ENCODE data around the gene PRKAR2A.

GRCh38 chr3:48709051-48709461 is 138.6 kb downstream of the PRKAR2A start:
- TF ChIP-seq, protein P1, sequence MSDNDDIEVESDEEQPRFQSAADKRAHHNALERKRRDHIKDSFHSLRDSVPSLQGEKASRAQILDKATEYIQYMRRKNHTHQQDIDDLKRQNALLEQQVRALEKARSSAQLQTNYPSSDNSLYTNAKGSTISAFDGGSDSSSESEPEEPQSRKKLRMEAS (IDR thresholded peaks at IDR 0.05; ENCODE audit: low read depth, low read length) = no peak
- TF ChIP-seq CTCF (IDR thresholded peaks at IDR 0.05; ENCODE audit: low read depth, low read length) = no peak
- TF ChIP-seq POLR2A (IDR thresholded peaks at IDR 0.05; ENCODE audit: extremely low read depth, insufficient read length) = no peak
- TF ChIP-seq MYC (IDR thresholded peaks at IDR 0.05; ENCODE audit: low read depth, low read length) = no peak
